Motor neuron (in vitro differentiated cells): ENCODE data around the gene IL1RAP. TPM values are rescaled to one million over a fixed set of nuclear protein-coding genes. Genes with fewer than 3 reads are reported as not detected.

Source experiments
- ATAC-seq, 8 experiments: fragments of 200-7000 bp; cut with Tn5 transposase; replicated peaks in 6 of 8; 2 replicates each; pipeline ENCODE4 v1.8.0; 2021; ENCODE audit warnings: mild to moderate bottlenecking in 8 of 8, moderate library complexity in 8 of 8
- H3K27ac ChIP-seq, 2 donors: fragments of 250-450 bp; sonication (Bioruptor Pico); 2 replicates each; pipeline ENCODE4 v1.9.0; 2021; ENCODE audit warnings: antibody characterized with exemption in 2 of 2, mild to moderate bottlenecking in 2 of 2, moderate library complexity in 1 of 2
- H3K4me1 ChIP-seq, 2 donors: fragments of 250-450 bp; sonication (Bioruptor Pico); replicated peaks in 1 of 2; 2 replicates each; pipeline ENCODE4 v1.6.1; 2021; ENCODE audit warnings: antibody characterized with exemption in 2 of 2, mild to moderate bottlenecking in 2 of 2, moderate library complexity in 1 of 2
- H3K4me3 ChIP-seq, 5 donors: fragments of 250-450 bp; sonication (Bioruptor Pico); 2 replicates each; pipeline ENCODE4 v1.9.0; 2021; ENCODE audit warnings: antibody characterized with exemption in 5 of 5, mild to moderate bottlenecking in 5 of 5, moderate library complexity in 4 of 5
- WGBS, 10 experiments: fragments of 450-650 bp; shearing (Covaris generic); methylation state at CpG; one replicate each; pipeline ENCODE4 v1.0.0; 2022; 5-methylcytosine and 5-hydroxymethylcytosine counted together
- in situ Hi-C, 9 experiments: fragments of 400-800 bp; cut with MboI; loops; one replicate each; pipeline ENCODE4 v1.15.0; 2021; ENCODE audit warnings: low sequenced_read_pairs in 9 of 9, low pct_unique_long_range_greater_than_20kb in 2 of 9; ENCODE audit not compliant: unreplicated experiment in 9 of 9
- total RNA-seq, 8 experiments: library from RNA; unstranded; fragments of 300-600 nt; gene quantifications; 2 replicates each; pipeline versions ENCODE4 v1.2.3 to v1.2.4, GENCODE V29; 2022

Gene IL1RAP
- total RNA-seq, 8 experiments from 2014 or later, result 1.9 to 31.3 (median 4.1) TPM

DNA sequence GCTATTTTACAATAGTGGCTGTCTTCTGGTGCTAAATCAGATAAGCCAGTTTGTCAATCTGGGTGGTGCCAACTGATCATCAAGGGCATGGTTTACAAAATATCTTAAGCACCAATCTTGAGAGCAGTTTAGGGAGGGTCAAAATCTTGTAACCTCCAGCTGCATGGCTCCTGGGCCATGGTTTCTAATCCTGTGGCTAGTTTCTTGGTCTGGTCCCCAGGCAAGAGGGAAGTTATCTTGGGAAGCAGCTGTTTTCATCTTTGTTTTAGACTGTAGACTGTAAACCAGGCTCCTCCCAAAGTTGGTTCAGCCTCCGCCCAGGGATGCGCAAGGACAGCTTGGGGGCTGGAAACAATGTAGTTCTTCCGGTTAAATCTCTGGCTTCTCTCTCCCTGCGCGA, 166.8 kb downstream of the IL1RAP start:
- 90 to 100% (median 97%) methylated on average over 1 to 5 of the region's 5 CpGs; no CpG with 5 or more reads in 4 of the 10 experiments for WGBS, 10 experiments

DNA sequence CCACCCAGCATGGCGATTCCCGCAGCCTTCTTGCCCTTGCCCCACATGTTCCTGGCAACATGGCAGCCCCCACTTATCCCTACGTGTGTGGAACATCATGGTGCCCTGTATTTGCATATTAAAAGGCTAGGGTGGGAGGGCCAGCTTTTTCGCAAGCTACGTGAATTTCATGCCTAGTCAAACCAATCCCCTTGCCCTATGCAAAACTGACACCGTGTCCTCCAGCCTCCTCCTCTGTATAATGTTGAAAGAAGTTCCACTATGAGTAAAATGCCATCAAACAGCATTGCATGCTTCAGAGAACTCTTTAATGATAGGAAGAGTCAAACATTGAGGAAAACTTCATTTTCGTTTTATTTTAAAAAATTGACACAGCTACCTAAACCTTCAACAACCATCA, 170.9 kb downstream of the IL1RAP start:
- no peak for ATAC-seq
- WGBS, 10 experiments, result 13 to 100% (median 82%) methylated on average over 1 to 7 of the region's 7 CpGs
- H3K27ac ChIP-seq, result no peak overlapping the region
- no peaks in the 10 kb centered on the region for H3K4me1 ChIP-seq
- in situ Hi-C loops, result loop anchor here in 2 of 9 experiments (25.0 kb wide), 2 partner anchors 172 to 722 kb away; partner anchors contain the start of gene IL1RAP (in 1 of the 2)
- no peak overlapping the region for H3K4me3 ChIP-seq

More for the DNA sequence above, 166.8 kb downstream of the IL1RAP start:
- no peak overlapping the region for H3K27ac ChIP-seq
- ATAC-seq, result no peak
- in situ Hi-C loops, result loop anchor here in 2 of 9 experiments (25.0 kb wide), 2 partner anchors 168 to 718 kb away; partner anchors contain the start of gene IL1RAP (in 1 of the 2)
- no peak overlapping the region for H3K4me3 ChIP-seq
- no peaks in the 10 kb centered on the region for H3K4me1 ChIP-seq

DNA sequence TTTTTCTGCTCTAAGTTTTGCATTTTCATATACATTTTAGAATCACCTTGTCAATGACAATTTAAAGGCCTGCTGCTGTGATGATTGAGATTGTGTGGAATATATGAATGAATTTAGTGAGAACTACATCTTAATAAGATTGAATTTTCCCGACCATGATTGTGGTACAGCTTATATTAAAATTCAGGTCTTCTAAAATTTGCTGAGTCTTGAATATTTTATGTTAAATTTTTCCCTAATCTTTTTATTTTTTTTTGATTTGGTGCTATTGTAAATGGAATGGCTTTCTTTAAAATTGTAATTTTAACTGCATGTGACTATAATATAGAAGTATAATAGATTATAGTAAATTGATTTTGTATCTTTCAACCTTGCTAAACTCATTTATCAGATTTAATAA, 172.1 kb downstream of the IL1RAP start:
- H3K4me1 ChIP-seq, result no peaks in the 10 kb centered on the region
- H3K4me3 ChIP-seq, result no peak overlapping the region
- ATAC-seq, result no peak
- in situ Hi-C loops, result loop anchor here in 2 of 9 experiments (25.0 kb wide), 2 partner anchors 174 to 724 kb away; partner anchors contain the start of gene IL1RAP (in 1 of the 2)
- H3K27ac ChIP-seq, result no peak overlapping the region
- 22 to 100% (median 71%) methylated on average over 1 of the region's 1 CpG for WGBS, 10 experiments

DNA sequence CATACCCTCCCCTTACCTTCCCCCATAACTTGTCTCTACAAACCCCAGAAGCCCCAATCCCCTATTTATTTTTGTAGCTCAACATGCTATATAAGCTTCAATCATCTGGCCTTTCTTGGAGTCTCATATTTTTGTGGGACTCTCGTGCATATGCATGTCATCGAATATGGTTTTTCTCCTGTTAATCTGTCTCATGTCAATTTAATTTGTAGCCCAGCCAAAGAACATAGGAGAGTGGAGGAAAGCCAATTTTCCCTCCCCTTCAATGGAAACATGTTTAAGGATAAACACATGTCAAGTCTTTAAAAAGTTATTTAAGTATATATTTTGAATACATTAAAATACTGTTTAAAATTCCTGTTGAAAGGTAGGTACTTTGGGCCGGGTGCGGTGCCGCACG, 176.4 kb downstream of the IL1RAP start:
- H3K27ac ChIP-seq, result no peak overlapping the region
- WGBS, 10 experiments, result 0 to 100% (median 96%) methylated on average over 2 to 6 of the region's 6 CpGs; no CpG with 5 or more reads in 3 of the 10 experiments
- no peaks in the 10 kb centered on the region for H3K4me1 ChIP-seq
- no peak overlapping the region for H3K4me3 ChIP-seq
- in situ Hi-C loops, result loop anchor here in 2 of 9 experiments (25.0 kb wide), 2 partner anchors 178 to 728 kb away; partner anchors contain the start of gene IL1RAP (in 1 of the 2)
- no peak for ATAC-seq

DNA sequence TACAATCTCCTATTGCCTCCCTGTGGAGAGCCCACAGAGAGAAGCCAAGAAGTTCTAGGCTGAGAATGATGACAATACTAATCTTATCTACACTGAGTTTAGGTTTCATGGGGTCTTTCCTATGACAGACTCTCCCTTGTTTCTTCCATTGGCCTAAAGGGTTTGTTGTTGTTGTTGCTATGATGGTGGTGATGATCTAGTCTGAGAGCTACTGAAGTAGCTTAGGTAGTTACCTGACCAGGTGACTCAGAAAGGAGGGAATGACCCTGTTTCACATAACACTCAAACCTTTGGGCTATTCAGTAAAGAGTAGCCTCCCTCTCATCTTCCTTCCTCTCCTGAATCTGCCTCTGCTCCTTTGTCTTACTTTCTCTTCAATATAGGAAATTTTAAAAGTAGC, 178.4 kb downstream of the IL1RAP start:
- Histone ChIP-seq H3K4me1 (peaks cover 0 to 3% of the 10 kb centered on the region in 2 donors), H3K27ac (no peak overlapping the region), H3K4me3 (no peak overlapping the region)
- in situ Hi-C loops, result loop anchor here in 2 of 9 experiments (25.0 kb wide), 2 partner anchors 180 to 730 kb away; partner anchors contain the start of gene IL1RAP (in 1 of the 2)
- ATAC-seq, result no peak

DNA sequence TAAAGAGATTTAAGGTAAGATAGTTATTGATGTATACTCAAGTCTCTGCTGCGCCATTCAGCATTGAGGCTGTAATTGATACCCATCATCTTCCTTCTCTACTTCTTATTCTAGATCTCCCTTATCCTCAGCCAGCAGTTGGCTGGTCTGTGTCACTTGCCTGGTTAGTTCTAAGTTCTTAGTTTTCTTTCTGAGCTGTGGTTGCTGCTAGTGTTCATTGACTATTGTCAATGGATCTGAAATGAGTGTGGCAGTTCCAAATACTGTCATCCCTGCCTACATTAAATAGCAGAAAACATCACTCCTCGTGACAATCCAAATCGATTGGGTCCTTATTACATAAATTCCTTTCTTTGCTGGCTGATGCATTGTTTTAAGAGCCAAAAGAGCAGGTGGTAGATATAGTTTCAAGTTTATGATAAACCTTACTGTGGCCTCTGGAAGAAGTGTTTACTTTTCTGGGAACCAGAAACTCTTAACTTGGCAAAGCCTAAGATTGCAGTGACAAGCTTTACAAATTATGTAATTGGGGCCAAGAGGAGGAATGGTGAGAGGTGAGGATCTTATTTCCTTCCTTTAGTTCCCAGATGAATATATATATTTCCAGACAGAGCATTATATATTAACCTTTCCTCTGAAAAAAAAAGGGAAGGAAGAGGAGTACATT, 180.6 kb downstream of the IL1RAP start:
- ATAC-seq, result no peak
- WGBS, 10 experiments, result 63 to 100% (median 100%) methylated on average over 1 to 3 of the region's 3 CpGs; no CpG with 5 or more reads in 1 of the 10 experiments
- H3K4me3 ChIP-seq, result no peak overlapping the region
- H3K27ac ChIP-seq, result no peak overlapping the region
- H3K4me1 ChIP-seq, result peaks cover 0 to 3% of the 10 kb centered on the region in 2 donors
- in situ Hi-C loops, result loop anchor here in 2 of 9 experiments (25.0 kb wide), 2 partner anchors 182 to 732 kb away; partner anchors contain the start of gene IL1RAP (in 1 of the 2)

DNA sequence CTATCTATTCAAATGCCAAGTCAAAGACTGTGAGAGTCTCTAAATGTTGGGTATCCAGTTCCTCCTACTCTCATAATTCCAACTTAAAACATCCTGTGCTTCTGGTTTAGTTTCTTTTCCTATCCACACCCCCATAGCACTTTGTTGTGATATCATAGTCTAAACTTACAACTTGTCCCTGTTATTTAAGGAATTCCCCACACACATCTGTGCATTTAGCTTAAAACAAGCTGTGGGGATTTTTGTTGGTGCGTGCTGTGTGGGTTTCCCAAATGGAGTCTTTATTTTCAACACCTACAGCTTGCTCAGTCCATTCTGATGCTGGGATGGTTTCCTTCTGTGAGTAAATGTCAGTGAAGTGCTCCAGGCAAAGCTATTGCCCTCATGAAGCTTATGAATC, 181.3 kb downstream of the IL1RAP start:
- no peak overlapping the region for H3K27ac ChIP-seq
- in situ Hi-C loops, result loop anchor here in 2 of 9 experiments (25.0 kb wide), 2 partner anchors 183 to 733 kb away; partner anchors contain the start of gene IL1RAP (in 1 of the 2)
- WGBS, 10 experiments, result 100% methylated on average over 1 of the region's 1 CpG; no CpG with 5 or more reads in 6 of the 10 experiments
- peaks cover 0 to 3% of the 10 kb centered on the region in 2 donors for H3K4me1 ChIP-seq
- no peak for ATAC-seq
- H3K4me3 ChIP-seq, result no peak overlapping the region

DNA sequence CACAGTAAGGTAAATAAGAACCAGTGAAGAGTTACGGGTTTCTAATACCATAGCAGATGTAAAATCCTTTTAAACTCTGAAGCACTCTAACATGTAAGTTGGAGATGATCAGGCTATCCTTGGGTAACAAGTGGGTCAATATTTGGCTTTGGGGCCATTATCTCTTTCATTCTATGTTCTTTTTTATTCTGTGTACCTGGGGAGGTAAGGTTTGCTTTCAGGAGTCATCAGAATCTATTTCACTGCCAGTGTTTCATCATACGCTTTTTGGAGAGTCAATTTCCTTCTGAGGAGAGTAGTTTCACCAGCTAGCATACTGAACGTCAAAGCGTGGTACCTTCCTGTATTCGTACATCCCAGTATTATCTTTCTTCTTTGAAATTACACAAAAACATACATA, 182.1 kb downstream of the IL1RAP start:
- WGBS, 10 experiments, result 70 to 100% (median 95%) methylated on average over 2 to 5 of the region's 5 CpGs; no CpG with 5 or more reads in 2 of the 10 experiments
- no peak overlapping the region for H3K27ac ChIP-seq
- in situ Hi-C loops, result loop anchor here in 2 of 9 experiments (25.0 kb wide), 2 partner anchors 184 to 734 kb away; partner anchors contain the start of gene IL1RAP (in 1 of the 2)
- ATAC-seq, result no peak
- no peak overlapping the region for H3K4me3 ChIP-seq
- peaks cover 0 to 3% of the 10 kb centered on the region in 2 donors for H3K4me1 ChIP-seq

DNA sequence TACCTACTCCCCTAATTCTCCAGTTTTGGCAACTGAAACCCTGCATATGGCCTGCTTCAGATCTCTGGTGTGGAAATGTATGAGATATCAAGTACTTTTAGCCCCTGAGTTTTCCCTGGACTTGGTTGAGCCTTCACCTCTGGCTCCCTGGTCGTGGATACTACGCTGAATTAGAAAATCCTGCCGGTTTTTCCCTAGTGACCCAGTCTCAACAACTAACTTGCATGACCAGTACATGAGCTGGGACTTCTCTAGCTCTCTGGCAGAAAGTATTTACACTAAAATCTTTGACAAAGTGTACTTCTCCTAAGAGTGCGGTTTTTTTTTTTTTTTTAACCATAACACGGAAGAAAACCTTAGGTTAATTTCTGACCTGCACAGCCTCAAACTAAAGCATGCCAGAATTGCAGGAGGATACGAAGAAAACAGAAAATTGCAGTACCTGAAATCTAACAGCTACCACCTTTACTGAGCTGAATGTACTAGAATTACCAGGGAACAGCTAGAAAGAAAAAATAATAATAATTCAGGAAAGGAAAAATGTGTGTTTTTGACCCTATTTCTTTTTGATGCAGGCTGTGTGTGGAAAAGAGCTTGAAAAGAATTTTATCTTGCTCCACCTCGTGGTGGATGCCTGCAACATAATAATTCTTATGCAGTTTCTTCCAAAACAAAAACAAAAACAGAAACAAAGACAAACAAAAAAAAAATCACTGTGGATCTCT, 183.1 kb downstream of the IL1RAP start:
- no peak overlapping the region for H3K4me3 ChIP-seq
- in situ Hi-C loops, result loop anchor here in 2 of 9 experiments (25.0 kb wide), 2 partner anchors 185 to 735 kb away; partner anchors contain the start of gene IL1RAP (in 1 of the 2)
- peaks cover 0 to 3% of the 10 kb centered on the region in 2 donors for H3K4me1 ChIP-seq
- ATAC-seq, result peak in 1 of 8 experiments; percentile 16
- WGBS, 10 experiments, result 28 to 68% (median 43%) methylated on average over 2 to 7 of the region's 7 CpGs
- H3K27ac ChIP-seq, result no peak overlapping the region

DNA sequence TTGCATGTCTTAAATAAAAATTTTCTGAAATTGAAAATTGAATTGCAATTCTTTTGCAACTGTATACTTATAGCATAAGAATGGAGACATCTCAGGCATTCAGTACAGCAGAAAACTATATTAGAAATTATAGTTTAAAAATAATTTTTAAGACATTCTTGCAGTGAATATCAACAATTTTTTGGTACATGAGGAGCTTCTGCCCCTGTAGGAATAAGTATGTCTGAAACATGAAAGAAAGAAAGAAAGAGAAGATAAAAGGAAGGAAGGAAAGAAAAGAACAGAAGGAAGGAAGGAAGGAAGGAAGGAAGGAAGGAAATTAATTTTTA, 183.6 kb downstream of the IL1RAP start:
- in situ Hi-C loops, result loop anchor here in 2 of 9 experiments (25.0 kb wide), 2 partner anchors 185 to 735 kb away; partner anchors contain the start of gene IL1RAP (in 1 of the 2)
- Histone ChIP-seq H3K4me1 (peaks cover 0 to 3% of the 10 kb centered on the region in 2 donors), H3K27ac (no peak overlapping the region), H3K4me3 (no peak overlapping the region)
- ATAC-seq, result no peak

DNA sequence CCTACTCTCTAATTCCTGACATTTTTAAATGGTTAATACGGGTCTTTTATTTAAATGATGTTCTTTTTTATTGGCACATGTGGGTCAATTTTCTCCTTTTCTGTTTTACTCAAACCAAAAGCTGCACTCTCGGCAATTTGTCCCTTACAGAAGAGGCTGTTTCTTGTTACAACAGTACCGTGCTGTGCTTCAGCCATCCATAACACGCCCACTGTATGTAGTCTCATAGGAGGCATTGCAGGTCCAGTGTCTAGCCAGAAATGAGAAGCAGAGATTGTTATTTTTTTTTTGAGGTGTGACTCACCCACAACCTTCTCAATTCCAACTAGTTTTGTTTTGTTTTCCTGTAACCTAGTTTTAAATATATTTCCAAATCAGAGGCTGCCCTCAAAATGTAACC, 184.0 kb downstream of the IL1RAP start:
- in situ Hi-C loops, result loop anchor here in 2 of 9 experiments (25.0 kb wide), 2 partner anchors 186 to 736 kb away; partner anchors contain the start of gene IL1RAP (in 1 of the 2)
- Histone ChIP-seq H3K4me1 (peaks cover 0 to 3% of the 10 kb centered on the region in 2 donors), H3K27ac (no peak overlapping the region), H3K4me3 (no peak overlapping the region)
- ATAC-seq, result peak in 2 of 8 experiments; percentile 76 to 78
- WGBS, 10 experiments, result 0 to 94% (median 36%) methylated on average over 1 to 4 of the region's 4 CpGs

DNA sequence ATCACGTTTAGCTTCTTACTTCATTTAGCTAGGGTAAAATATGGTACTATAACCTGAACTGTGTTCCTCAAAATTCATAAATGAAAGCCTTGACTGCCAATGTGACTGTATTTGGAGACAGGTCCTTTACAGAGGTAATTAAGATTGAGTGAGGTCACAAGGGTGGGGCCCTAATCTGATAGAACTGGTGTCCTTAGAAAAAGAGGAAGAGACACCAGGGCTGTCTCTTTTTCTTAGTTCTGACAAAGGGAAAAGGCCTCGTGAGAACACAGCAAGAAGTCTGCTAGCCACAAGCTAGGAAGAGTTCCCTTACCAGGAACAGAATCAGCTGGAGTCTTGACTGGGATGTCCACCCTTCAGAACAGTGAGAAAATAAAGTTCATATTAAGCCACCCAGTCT, 185.9 kb downstream of the IL1RAP start:
- Histone ChIP-seq H3K4me3 (no peak overlapping the region), H3K27ac (no peak overlapping the region), H3K4me1 (peaks cover 0 to 3% of the 10 kb centered on the region in 2 donors)
- whole genome bisulfite sequencing, 10 experiments, result 19 to 100% (median 81%) methylated on average over 1 to 2 of the region's 2 CpGs
- in situ Hi-C loops, result loop anchor here in 2 of 9 experiments (25.0 kb wide), 3 partner anchors 187 to 737 kb away; partner anchors contain the start of gene IL1RAP (in 1 of the 2)
- no peak for ATAC-seq
